GM12872 (cell line): ENCODE results near the gene IFI27L1.

ENCODE experiments used
- CTCF ChIP-seq: IDR thresholded peaks from 3 replicates; pipeline ENCODE4 v1.5.1; 2011; ENCODE audit warnings: low read depth, mild to moderate bottlenecking, low read length, moderate library complexity; ENCODE audit not compliant: insufficient read depth

IFI27L1 gene

GRCh38 chr14:94139421-94139820 lies 58.3 kb downstream of the IFI27L1 start:
- no peak for TF ChIP-seq CTCF

- no peak for TF ChIP-seq CTCF
These were observed 61.1 kb downstream of the IFI27L1 start for GRCh38 chr14:94142247-94142646.

- TF ChIP-seq CTCF = no peak
These were observed 61.7 kb downstream of the IFI27L1 start for GRCh38 chr14:94142836-94143235.

- peak; percentile 59 for TF ChIP-seq CTCF
These were observed 62.1 kb downstream of the IFI27L1 start for GRCh38 chr14:94143239-94143638.

- TF ChIP-seq CTCF = no peak
These were observed 62.6 kb downstream of the IFI27L1 start for GRCh38 chr14:94143711-94144110.

- TF ChIP-seq CTCF = no peak
These were observed 63.7 kb downstream of the IFI27L1 start for GRCh38 chr14:94144765-94145164.

GRCh38 chr14:94145902-94146527 lies 64.9 kb downstream of the IFI27L1 start:
- no peak for TF ChIP-seq CTCF
